Stomach (tissue), 9 donors: Measurements from ENCODE around the gene TEKTIP1. TPM values are rescaled to one million over a fixed set of nuclear protein-coding genes. Genes with fewer than 3 reads are reported as not detected.
A peak's percentile ranks its signal among the peaks of the same experiment; 100 is the strongest.

Source experiments
- DNase-seq, 2 donors: peaks; one replicate each; pipeline versions ENCODE4 v3.0.0 to v3.0.0-alpha.2; 2013 to 2019
- H3K27ac ChIP-seq, 5 donors: fragments of 200-600 bp in 4 of 5; sonication (generic) in 4 of 5; one replicate each; pipeline ENCODE4 v1.5.1; 2013 to 2019; ENCODE audit warnings: mild to moderate bottlenecking in 1 of 5, moderate library complexity in 1 of 5
- H3K27me3 ChIP-seq, 3 donors: fragments of 200-600 bp; sonication (generic); one replicate each; pipeline ENCODE4 v1.5.1; 2017 to 2019; ENCODE audit warnings: mixed run types in 1 of 3
- H3K36me3 ChIP-seq, 4 donors: fragments of 200-600 bp; sonication (generic); 1 replicate in 3 of 4; 2 replicates in 1 of 4; pipeline ENCODE4 v1.5.1; 2016 to 2019
- H3K4me1 ChIP-seq, 4 donors: fragments of 200-600 bp; sonication (generic); one replicate each; pipeline ENCODE4 v1.5.1; 2016 to 2019
- H3K4me3 ChIP-seq, 4 donors: fragments of 200-600 bp; sonication (generic) in 3 of 4; one replicate each; pipeline ENCODE4 v1.5.1; 2016 to 2019; ENCODE audit warnings: mild to moderate bottlenecking in 1 of 4
- H3K9me3 ChIP-seq, 4 donors: fragments of 200-600 bp; sonication (generic); one replicate each; pipeline ENCODE4 v1.5.1; 2016 to 2019
- CTCF ChIP-seq, 7 experiments: fragments of 450-650 bp in 4 of 7; fragments of 200-600 bp in 3 of 7; sonication (generic) in 3 of 7; IDR thresholded peaks; one replicate each; pipeline ENCODE4 v1.5.1; 2016 to 2019; ENCODE audit warnings: antibody characterized with exemption in 7 of 7, control low read depth in 2 of 7, mild to moderate bottlenecking in 1 of 7
- EP300 ChIP-seq: sonication (generic); formaldehyde crosslinking; IDR thresholded peaks from one replicate; pipeline ENCODE4 v1.6.1; 2017; ENCODE audit warnings: antibody characterized with exemption
- POLR2A ChIP-seq, 4 donors: fragments of 450-650 bp; IDR thresholded peaks; one replicate each; pipeline ENCODE4 v1.6.1; 2016; ENCODE audit warnings: antibody characterized with exemption in 4 of 4, control low read depth in 2 of 4, mild to moderate bottlenecking in 1 of 4, moderate library complexity in 1 of 4
- POLR2AphosphoS5 ChIP-seq, 3 donors: sonication (generic); formaldehyde crosslinking; IDR thresholded peaks; one replicate each; pipeline ENCODE4 v1.6.1; 2016; ENCODE audit warnings: antibody characterized with exemption in 3 of 3
- WGBS, 5 donors: extraction: QIAGEN DNeasy Blood & Tissue Kit in 3 of 5; methylation state at CpG; one replicate each; pipeline versions ENCODE4 v1.1.5 to v1.1.7; 2013 to 2018; 5-methylcytosine and 5-hydroxymethylcytosine counted together
- intact Hi-C: fragments of 100-400 bp; cut with DNase I; formaldehyde crosslinking; loops from one replicate; pipeline ENCODE4 v1.15.1; 2023; ENCODE audit warnings: low total_unique reads
- polyA plus RNA-seq, 3 donors: library from polyadenylated mRNA; stranded (reverse); fragments of 200-250 nt; gene quantifications; one replicate each; pipeline ENCODE4 v1.2.3, GENCODE V29; 2013
- total RNA-seq, 5 donors: library from RNA; depleted of rRNA; stranded (reverse); fragments of >200 nt; gene quantifications; one replicate each; pipeline versions ENCODE4 v1.1.0 to v1.2.3, GENCODE V29; 2014 to 2016
- donor health status: healthy with polysubstance abuse.
- donor health status: Bipolar disorder and iron deficiency.
- donor health status: healthy.

TEKTIP1 gene
- total and polyA plus RNA-seq, 8 donors: 0.28 to 1.00 TPM; not detected in 6

DNA sequence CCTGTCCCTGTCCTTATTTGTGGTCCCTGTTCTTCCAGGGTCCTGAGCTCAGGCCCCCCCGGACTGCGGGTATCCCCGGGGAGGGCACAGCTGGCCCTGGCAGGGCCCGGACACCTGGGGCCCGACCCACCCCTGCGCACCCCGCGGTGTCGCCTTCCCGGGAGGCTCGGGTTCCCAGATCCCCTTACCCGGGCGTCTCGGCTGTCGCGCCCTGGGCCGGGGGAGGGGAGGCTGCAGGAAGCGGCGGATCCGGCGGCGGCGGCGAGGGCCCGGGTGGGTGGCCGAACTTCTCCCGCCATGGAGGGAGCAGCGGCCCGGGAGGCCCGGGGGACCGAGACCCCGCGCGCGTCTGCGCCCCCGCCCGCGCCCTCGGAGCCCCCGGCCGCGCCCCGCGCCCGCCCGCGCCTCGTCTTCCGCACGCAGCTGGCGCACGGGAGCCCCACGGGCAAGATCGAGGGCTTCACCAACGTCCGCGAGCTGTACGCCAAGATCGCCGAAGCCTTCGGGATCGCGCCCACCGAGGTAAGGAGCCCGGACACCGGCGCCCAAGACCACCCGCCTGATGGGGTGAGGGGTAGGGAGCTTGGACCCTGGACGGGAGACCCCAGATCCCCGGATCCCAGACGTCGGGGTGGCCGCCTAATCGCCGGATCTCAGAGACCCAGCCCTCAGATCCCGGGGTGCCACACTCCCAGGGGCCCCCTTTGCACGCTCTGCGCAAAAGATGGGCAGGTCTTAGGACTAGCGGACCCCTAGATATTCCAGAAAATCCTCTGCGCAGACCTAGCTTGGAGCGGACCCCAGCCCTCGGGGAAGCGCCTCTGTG lies 46.5 kb downstream of the TEKTIP1 start, which contains the start of gene GIPC3:
TSS of gene GIPC3 (plus strand) at position 178 of the 826 bp plus-strand sequence. CDS start at position 298, 120 bp downstream.
- peak in 1 of 2 donors; percentile 26 for DNase-seq
- intact Hi-C loops: no loop called here
- peak within 1 kb of the TSS; percentile 27 to 47 (median 37) for H3K4me3 ChIP-seq
- no peaks in the 10 kb centered on the region for H3K36me3 ChIP-seq
- peaks cover 2 to 31% (median 18%) of the 10 kb centered on the region in 3 donors for H3K27me3 ChIP-seq
- TF ChIP-seq POLR2AphosphoS5 (IDR thresholded peaks at IDR 0.05) (no peak), POLR2A (IDR thresholded peaks at IDR 0.05) (no peak), CTCF (IDR thresholded peaks at IDR 0.05) (no peak), EP300 (no peak)
- H3K27ac ChIP-seq: peak within 1 kb of the TSS in 2 of 5 donors; percentile 21 to 42
- 2 to 30% (median 7%) methylated on average over 2 to 78 of the region's 84 CpGs for WGBS, 5 donors
- no peaks in the 10 kb centered on the region for H3K9me3 ChIP-seq
- peaks cover 14 to 26% (median 21%) of the 10 kb centered on the region in 4 donors for H3K4me1 ChIP-seq

DNA sequence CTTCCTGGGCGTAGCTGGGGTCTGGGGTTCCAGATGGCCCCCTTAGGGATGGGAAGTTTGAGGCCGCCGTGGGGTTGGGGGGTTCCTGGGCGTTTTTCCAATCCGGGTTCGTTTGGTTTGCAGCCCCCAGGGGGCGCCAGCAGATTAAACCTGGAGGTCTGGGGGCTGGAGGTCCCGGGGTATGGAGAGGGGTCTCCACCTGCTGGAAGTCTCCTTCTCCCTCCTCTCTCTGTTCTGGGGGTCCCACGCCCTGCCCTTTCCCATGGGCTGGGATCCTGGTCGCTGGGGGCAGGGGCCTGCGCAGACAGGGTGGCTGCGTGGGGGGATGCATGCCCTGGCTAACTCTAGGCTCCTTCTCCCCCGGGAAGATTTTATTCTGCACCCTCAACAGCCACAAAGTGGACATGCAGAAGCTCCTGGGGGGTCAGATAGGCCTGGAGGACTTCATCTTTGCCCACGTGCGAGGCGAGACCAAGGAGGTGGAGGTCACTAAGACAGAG lies 47.2 kb downstream of the TEKTIP1 start:
- H3K27ac ChIP-seq: peak overlapping the region in 1 of 5 donors; percentile 42
- no peaks in the 10 kb centered on the region for H3K36me3 ChIP-seq
- peak overlapping the region; percentile 27 to 47 (median 37) for H3K4me3 ChIP-seq
- H3K4me1 ChIP-seq: peaks cover 14 to 23% (median 21%) of the 10 kb centered on the region in 4 donors
- intact Hi-C loops: no loop called here
- H3K27me3 ChIP-seq: peaks cover 2 to 31% (median 18%) of the 10 kb centered on the region in 3 donors
- peak in 2 of 7 experiments; percentile 39 to 40 for TF ChIP-seq CTCF (IDR thresholded peaks at IDR 0.05)
- no peak for TF ChIP-seq POLR2AphosphoS5 (IDR thresholded peaks at IDR 0.05)
- DNase-seq: peak in 1 of 2 donors; percentile 39
- H3K9me3 ChIP-seq: no peaks in the 10 kb centered on the region
- WGBS, 5 donors: 25 to 58% (median 27%) methylated on average over 10 to 16 of the region's 16 CpGs

DNA sequence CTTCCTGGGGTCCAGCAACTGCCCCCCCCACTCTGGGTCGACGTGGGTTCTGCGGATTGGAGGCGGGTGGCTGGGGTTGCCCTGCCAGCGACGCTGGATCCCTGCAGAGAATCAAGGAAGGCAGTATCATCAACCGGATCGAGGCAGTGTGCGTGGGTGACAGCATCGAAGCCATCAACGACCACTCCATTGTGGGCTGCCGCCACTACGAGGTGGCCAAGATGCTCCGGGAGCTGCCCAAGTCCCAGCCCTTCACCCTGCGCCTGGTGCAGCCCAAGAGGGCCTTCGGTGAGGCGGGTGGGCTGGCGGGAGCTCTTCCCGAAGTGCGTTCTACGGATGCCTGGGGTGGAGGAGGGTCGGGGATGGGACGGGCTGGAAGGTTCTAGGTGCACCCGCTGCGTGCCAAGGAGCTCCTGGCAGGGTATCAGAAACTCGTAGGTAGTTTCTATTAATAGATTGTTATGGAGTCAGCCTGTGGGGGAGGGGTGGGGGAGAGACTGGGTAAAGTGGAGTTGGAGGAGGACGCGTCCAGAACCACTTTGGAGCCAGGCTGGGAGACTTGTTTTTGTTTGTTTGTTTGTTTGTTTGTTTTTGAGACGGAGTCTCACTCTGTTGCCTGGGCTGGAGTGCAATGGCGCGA lies 47.9 kb downstream of the TEKTIP1 start:
- Histone ChIP-seq H3K36me3 (no peaks in the 10 kb centered on the region), H3K9me3 (no peaks in the 10 kb centered on the region), H3K4me3 (no peak overlapping the region), H3K27ac (peak overlapping the region in 1 of 5 donors; percentile 44), H3K27me3 (peaks cover 2 to 31% (median 18%) of the 10 kb centered on the region in 3 donors), H3K4me1 (peaks cover 14 to 23% (median 21%) of the 10 kb centered on the region in 4 donors)
- intact Hi-C loops: no loop called here
- 43 to 66% (median 55%) methylated on average over 17 to 31 of the region's 31 CpGs for WGBS, 5 donors
- no peak for TF ChIP-seq POLR2A (IDR thresholded peaks at IDR 0.05)
- no peak for TF ChIP-seq EP300
- no peak for TF ChIP-seq CTCF (IDR thresholded peaks at IDR 0.05)
- no peak for TF ChIP-seq POLR2AphosphoS5 (IDR thresholded peaks at IDR 0.05)
- DNase-seq: peak; percentile 34 to 75

DNA sequence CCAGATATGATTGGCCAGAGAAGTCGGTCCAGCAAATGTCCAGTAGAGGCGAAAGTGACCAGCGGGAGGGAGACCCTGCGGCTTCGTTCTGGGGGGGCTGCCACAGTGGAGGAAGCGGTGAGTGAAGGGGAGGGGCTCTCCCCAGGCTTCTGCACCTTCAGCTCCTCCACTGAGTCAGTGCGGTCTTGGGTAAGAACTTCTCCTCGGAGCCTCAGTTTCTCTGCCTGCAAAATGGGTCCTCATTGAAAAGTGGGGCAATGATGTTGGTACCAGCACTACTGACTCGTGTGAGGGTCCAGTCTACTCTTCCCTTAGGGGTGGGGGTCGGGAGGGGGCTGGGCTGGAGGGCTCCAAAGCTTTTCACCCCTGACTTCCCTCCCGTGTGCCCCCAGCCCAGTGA lies 50.5 kb downstream of the TEKTIP1 start:
- Histone ChIP-seq H3K4me1 (peaks cover 14 to 23% (median 21%) of the 10 kb centered on the region in 4 donors), H3K9me3 (no peaks in the 10 kb centered on the region), H3K4me3 (no peak overlapping the region), H3K36me3 (no peaks in the 10 kb centered on the region), H3K27ac (no peak overlapping the region), H3K27me3 (peaks cover 2 to 30% (median 18%) of the 10 kb centered on the region in 3 donors)
- WGBS, 5 donors: 83 to 86% (median 84%) methylated on average over 10 to 11 of the region's 11 CpGs
- DNase-seq: no peak
- intact Hi-C loops: no loop called here
- no peak for TF ChIP-seq CTCF (IDR thresholded peaks at IDR 0.05)
